NCI-H526 (cell line): Measurements from ENCODE around the gene HSPA4.
"Not testable (repeated sequence)": the region's sequence is repeated elsewhere in the genome, so short reads cannot be mapped to it uniquely, and the experiment has no call there.

Experiments
- DNase-seq, 2 experiments: peaks; one replicate each; lab custom pipeline; 2025; lab: John Stamatoyannopoulos, UW

Gene HSPA4

GRCh38 chr5:133051542-133052316, at the start of gene HSPA4:
Gene HSPA4 (plus strand): TSS chr5:133052013. CDS start chr5:133052251, 238 bp downstream.
- DNase-seq, result peak; percentile 89 to 97

- DNase-seq, result no peak
These were observed 45.2 kb upstream of the HSPA4 start for GRCh38 chr5:133006653-133007052.

DNA sequence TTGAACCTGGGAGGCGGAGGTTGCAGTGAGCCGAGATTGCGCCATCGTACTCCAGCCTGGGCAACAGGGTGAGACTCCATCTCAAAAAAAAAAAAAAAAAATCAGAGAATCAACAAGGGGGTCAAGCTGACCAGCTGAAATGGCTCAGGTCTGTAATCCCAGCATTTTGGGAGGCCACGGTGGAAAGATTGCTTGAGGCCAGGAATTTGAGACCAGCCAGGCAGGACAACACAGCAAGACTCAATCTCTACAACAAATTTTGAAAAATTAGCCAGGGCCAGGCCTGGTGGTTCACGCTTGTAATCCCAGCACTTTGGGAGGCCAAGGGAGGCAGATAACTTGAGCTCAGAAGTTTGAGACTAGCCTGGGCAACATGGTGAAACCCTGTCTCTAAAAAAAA, 43.4 kb upstream of the HSPA4 start:
- not testable (repeated sequence) for DNase-seq

- no peak for DNase-seq
These were observed 36.3 kb upstream of the HSPA4 start for GRCh38 chr5:133015466-133015865.

GRCh38 chr5:133017964-133018363, 33.8 kb upstream of the HSPA4 start:
- no peak for DNase-seq

- DNase-seq, result not testable (repeated sequence)
These were observed 32.3 kb upstream of the HSPA4 start for GRCh38 chr5:133019471-133019870.

- peak; percentile 74 to 95 for DNase-seq
These were observed 25.8 kb upstream of the HSPA4 start, which contains the start of gene ZCCHC10 for GRCh38 chr5:133025804-133026663. Gene ZCCHC10 (minus strand): TSS chr5:133026549. CDS start chr5:133026537, 12 bp downstream.

DNA sequence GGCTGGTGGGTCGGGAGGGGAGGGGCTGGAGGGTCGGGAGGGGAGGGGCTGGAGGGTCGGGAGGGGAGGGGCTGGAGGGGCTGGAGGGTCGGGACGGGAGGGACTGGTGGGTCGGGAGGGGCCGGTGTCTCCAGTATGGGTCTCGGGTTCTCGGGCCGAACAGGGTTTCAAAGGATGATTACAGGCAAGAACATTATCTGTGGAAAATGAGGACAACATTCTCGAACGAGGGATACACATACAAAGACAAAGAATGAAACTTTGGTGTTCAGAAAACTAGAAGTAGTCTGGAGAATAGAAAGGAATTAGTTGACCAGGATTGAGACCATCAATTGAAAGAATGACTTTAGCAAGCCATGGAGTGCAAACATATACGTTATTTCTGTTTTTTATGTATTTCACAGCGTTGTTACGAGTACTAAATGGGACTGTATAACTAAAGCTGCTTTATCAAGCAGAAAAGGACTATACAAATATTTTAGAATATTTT, 25.1 kb upstream of the HSPA4 start:
- no peak for DNase-seq

DNA sequence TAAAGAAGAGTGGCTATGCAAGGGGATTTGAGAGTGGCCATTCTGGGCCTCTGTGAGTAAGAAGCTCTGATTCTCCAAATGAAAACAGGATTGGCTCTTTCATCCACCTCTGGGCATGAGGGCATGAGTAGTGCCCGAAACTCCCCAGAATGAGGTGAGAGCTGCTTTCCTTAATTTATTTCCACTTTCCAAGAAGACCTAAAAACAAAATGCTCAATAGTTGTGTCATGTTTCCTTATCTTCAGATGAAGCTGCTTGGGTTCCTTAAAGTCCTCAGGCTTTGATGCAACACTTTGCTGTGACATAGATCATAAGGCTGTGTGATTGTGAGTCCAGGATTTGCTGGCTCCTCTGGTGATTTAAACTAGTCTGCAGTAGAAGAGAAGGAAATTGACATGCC, 22.4 kb upstream of the HSPA4 start:
- DNase-seq, result no peak

DNA sequence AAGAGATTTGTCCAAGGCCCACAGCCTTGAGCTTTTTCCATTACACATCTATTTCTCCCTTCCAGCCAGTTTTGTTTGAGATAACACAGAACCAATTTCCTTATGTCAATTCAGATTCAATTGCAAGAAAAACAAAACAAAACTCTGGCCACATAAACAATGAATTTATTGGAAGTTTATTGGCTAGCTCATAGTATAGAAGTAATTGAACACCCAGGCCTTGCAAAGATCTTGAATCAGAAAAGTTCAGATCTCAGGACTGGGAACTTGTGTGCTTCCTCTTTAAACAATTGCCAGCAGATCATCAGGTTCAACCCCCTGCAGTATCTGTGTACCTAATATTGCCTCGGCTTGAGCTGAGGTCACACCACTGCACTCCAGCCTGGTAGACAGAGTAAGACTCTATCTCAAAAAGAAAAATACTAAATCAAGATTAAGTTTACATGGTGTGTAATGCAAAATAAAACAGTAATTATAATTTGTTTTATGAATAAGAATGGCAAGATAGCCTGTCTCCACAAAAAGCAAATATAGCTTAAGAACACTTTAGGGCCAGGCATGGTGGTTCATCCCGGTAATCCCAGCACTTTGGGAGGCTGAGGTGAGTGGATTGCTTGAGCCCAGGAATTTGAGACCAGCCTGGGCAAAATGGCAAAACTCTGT, 21.3 kb upstream of the HSPA4 start:
- DNase-seq, result peak in 1 of 2 experiments; percentile 4

GRCh38 chr5:133032852-133033742, 18.7 kb upstream of the HSPA4 start:
- peak; percentile 87 to 98 for DNase-seq

- no peak for DNase-seq
These were observed 17.7 kb upstream of the HSPA4 start for GRCh38 chr5:133034064-133034463.

DNA sequence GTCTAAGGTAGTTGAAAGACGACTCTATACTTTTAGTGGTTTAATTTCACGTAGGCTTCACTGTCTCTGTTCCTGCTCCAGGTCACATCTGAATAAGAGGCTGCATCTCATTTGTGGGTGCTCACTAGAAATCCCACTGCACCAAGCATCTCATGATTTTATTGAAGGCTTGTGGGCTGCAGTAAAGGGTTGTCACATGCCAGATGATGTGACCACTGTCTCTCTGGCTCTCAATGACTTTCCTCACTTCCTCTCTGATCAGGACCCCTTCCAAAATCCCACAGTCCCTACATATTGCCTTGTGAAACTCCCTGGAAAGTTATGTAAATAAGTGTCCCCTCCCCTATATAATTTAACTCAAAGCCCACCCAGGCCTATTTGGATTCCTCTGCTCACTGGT, 16.6 kb upstream of the HSPA4 start:
- DNase-seq, result no peak

- DNase-seq, result not testable (repeated sequence)
These were observed 15.1 kb upstream of the HSPA4 start for GRCh38 chr5:133036677-133037076.

DNA sequence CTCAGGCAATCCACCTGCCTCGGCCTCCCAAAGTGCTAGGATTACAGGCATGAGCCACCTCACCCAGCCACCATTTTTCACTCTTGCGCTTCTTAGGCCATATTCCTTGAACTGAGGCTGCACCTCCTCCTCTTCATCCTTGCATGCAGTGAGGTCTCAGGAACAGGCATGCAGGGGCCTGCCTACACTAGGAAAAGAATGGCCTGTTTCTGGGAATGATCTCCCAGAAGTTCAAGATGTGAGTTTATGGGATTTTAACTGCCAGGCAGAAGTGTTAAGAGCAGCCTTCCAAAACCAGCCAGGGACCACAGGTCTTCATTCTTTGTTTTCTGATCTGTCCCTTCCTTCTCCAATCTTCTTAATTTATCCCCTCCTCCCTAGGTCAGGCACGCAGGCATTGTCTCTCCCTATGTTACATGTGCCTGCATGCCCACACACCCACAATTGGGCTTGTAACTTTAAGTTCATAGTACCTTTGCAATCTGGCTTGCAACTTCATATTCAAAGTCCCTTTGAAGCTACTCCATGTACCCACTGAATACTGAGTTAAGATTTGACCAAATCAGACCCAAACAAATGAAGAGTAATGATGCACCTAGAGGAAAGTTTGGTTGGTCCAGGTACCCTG, 10.5 kb upstream of the HSPA4 start:
- no peak for DNase-seq

DNA sequence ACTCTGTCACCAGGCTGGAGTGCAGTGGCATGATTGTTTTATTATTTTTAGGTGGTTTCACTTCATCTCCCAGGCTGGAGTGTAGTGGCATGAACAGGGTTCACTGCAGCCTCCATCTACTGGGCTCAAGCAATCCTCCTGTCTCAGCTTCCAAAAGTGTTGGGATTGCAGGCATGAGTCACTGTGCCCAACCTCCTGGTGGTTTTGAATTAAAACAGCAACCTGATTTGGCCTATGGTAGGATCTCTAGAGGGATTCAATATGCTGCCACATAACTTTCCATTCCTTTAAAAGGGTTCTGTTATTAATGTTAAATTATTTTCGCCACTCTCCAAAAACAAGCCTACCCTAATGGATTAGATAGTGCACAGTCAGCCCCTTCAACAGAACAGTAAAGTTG, 9.9 kb upstream of the HSPA4 start:
- no peak for DNase-seq

GRCh38 chr5:133046560-133046959, 5.3 kb upstream of the HSPA4 start:
- not testable (repeated sequence) for DNase-seq

DNA sequence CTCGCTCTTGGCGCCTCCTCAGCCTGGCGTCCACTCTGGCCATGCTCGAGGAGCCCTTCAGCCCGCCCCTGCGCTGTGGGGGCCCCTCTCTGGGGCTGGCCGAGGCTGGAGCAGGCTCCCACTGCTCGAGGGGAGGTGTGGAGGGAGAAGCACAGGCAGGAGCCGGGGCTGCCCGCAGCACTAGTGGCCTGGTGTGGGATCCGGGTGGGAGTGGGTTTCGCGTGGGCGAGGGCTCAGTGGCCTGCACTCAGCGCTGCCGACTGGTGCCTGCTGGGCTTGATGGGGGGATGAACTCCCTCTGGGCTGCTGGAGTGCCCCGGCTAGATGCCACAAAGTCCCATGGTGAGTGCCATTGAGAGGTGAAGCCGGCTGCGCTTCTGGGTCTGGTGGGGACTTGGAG, 4.4 kb upstream of the HSPA4 start:
- no peak for DNase-seq

DNA sequence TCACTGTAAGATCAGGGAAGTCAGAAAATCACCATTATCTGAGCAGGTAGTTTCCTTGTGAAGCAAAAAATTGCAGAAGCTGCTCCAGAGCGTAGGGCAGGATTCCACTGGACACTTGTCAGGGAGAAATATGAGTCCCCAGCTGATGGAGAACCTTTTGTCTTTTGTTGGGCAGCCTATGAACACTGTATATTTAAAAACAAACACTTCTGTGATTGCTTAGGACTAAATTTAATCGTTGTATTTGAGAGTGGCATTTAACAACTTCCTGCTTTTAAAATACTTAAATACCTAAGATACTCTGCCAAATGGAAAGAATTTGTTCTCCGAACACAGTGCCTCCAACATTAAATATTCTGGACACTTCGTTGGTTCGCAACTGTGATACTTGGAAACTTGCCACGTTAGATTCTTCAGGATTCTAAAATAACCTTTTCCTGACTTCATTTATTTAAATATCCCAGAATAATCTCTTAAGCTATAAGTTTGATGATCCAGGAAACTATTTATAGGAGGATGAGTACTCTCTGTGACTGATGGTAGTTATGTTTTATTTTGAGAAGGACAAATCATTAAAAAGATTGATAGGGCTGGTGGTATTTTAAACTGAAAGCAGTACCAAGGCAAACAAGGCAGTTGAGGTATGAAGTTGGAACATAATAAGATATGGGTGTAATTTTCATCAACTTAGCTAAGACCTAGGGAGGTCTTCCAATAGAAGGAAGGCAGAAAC, 2.7 kb upstream of the HSPA4 start:
- no peak for DNase-seq

DNA sequence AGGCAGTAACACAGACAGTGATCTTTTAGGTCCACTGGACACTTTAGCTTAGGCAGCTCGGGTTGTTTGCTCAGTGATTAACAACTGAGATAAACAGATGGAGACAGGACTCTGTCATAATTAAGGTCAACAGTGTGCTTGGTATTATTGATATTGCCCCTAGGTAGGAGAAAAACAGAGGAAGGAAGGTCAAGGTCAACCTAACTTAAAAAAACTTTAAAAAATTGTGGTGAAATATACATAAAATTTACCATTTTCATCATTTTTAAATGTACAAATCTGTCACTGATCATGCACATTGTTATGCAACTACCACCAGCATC, 2.1 kb upstream of the HSPA4 start:
- peak; percentile 12 to 22 for DNase-seq
